HG02884 (cell line): ENCODE measurements around the gene CYGB.

ENCODE experiments used
- ATAC-seq: cut with Tn5 transposase; IDR thresholded peaks from one replicate; pipeline ENCODE4 v1.9.1; 2021; ENCODE audit warnings: mild to moderate bottlenecking, moderate library complexity; ENCODE audit not compliant: unreplicated experiment

The CYGB gene

DNA sequence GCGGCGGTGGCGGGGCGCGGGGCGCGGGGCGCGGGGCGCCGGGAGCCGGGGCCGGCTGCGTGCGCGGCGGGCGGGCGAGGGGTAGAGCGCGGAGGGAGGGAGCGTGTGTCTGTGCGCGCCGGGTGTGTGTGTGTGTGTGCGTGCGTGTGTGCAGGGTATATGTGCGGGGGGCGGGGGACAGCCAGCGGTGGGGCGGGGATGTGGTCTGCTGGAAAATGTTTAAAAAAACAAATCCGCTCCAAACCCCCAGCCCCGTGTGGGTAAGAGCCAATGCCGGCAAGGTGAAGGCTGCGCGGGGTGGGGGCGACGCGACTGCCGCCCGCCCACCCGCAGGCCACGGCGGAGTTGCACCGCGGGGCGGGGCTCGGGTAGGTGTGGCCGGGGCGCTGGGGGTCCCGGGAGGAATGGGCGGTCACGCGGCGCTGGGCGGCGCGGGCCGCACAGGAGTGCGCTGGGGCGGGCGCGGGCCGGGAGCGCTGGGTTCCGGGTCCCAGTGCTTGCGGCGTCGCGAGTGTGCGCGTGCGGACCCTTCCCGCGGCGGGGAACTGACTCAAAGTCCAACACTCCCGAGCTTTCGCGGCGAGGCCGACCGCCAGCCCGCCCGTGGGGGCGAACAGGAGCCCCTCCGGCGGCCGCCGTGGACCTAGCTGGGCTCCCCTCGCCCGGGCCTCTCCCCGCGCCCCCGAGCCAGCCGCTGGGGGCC, at the start of gene CYGB:
Gene CYGB (minus strand): TSS at position 132 of the 703 bp plus-strand sequence. CDS start 167 bp downstream, outside the sequence.
- ATAC-seq: no peak

DNA sequence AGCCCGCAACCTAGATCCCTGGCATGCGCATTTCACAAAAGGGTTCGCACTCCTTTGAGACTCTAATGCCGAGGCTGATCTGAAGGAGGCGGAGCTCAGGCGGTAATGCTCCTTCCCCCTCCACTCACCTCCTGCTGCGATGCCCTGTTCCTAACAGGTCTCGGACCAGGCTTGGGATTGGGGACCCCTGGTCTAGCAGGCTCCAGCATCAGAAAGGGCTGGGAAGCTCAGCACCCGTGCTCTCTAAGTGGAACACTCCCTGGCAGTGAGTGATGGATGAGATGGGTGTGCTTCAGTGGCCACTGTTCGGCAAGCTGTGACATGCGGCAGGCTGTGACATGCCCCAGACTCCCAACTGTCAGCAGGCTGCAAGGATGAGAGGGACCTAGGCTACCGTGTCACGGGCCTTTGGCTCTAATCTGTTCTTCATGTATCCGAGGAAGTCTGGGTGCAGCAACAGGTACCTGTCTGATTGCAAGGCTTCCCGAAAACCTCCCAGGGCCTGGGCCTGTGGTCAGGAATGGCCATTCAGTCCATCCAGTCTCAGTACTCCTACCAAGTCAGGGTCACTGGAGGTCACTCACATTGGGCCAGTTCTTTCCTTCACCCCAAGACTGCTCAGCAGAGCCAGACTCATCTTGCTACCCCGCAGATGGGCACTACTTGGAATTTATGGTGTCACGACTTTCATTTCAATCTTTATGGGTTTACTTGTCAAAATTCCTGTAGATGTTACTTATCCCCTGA, 49.4 kb upstream of the CYGB start:
- no peak for ATAC-seq

DNA sequence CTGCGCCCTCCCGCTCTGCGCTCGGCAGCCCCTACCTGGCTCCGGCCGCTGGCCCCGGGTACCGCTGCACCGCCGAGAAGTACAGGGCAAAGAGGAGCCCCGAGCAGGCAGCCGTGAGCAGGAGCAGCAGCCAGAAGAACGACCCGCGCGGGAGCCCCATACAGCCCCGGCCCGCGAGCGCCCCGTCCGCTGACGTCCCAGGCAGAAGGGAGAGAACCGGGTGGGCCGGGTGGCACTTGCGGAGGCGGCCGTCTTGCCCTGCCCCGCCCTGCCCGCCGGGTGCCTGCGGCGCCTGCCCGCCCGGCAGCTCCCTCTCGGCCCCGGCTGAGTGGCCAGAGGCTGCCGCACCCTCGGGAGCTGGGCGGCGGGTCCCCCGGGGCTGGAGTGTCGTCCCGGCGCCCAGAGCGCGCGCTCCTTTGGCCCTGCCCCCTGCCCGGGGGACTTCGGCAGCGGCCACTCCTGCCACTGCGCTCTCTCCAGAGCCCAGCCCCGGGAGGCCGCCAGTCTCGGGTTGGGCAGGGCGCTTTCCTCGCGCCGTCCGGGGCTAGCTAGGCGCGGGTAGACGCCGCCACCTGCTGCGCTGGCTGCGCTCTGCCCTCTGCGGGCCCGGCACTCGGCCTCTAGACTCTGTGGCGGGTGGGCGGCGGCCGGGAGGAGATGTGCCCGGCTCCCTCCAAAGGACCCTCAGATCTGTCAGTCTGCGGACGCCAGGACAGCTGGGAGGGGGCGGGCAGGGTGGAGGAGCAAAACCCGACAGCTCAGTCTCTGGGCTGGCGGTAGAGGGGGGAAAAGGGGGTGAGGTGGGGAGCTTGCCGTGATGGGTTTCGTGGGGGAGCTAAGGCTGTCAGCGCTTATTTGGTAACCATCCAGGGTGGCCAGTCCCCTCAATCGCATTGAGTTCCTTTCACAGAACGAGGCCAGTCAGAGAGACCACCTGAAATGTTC, 48.4 kb upstream of the CYGB start, which contains the start of gene ST6GALNAC2:
Gene ST6GALNAC2 (minus strand): TSS at position 212 of the 945 bp plus-strand sequence. CDS start 52 bp downstream, at position 160.
- ATAC-seq: no peak

DNA sequence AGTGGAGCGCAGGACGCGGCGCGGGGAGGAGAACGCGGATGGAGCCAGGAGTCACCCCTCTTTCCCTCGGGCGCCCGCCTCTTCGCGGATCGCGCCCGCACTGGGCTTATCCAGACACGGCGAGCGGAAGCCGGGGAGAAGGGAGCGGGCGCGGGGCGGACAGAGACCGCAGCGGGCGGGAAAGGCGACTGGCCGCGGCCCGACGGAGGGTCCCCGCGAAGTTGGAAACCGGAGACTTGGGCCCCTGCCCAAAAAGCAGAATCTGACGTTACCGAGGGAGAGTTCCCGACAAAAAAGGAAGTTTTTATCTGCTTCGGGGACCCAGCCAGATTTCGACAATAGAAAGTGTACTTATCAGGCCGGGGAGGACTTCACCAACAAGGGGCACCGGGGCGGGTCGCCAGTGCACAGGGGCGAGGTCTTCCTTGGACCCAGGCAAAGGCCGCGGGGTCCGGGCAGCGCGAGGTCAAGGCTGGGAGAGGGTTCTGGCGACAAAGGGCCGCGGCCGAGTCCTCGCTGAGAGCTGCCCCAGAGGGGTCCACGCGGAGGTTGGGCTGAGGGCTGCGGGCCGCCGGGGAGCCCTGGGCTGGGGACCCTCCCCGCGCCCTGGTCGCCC, 47.6 kb upstream of the CYGB start:
- ATAC-seq: no peak

DNA sequence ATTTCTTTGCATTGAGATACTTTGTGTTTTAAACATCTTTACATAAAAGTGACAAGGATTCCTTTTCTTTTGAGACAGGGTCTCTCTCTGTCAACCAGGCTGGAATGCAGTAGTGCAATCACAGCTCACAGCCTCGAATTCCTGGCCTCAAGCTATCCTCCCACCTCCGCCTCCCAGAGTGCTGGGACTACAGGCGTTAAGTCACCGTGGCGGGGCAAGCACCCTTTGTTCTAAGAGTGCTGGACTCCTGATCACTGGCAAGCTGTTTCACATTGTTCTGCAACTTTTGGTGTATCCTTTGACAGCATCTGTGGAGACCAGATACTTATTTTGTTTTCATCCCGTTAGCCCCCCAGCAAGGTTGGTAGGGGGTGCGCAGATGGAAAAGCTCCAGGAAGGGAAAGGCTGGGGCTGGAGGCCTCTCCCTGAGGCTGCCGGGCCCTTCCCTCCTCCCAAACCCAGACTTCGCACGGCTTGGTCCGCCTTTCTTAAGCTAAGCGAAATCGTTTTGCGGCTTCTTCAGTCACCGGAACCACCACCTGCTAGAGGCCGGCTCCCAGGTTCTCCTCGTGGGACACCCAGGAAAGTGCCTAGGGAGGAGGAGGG, 47.0 kb upstream of the CYGB start:
- no peak for ATAC-seq

DNA sequence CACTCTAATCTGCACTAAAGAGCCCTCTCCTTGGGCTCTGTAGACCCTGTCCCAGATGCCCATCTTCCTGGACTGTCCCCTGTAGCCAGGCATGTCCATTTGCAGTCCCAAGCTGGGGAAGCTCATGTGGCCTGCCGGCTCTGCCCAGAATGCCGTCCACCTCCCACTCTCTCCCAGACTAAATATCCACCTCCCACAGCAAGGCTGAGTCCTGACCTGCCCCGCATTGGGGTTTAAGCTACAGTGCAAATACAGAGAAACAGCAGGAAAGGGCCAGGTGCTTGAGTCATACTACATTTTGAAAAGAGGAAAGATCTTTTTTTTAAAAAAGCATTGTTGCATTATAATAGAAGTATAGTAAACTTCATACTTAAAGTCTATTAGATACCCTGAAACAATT, 45.2 kb upstream of the CYGB start:
- no peak for ATAC-seq

DNA sequence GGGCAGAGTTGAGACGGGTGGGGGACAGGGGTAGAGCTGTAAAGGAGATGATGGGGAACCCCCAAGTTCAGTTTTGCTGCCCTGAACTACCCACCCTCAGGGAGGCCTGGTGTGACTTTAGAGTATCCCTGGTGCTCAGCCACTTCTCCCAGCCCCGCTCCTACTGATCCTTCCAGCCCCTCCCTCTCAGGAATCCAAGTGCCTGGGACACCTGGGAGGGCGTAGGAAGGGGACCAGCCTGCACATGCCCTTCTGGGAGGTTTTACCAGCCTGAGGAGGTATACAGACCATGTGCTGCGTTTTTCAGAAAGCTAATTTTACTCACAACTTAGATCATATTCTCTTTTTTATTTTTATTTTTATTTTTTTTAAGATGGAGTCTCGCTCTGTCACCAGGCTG, 44.0 kb upstream of the CYGB start:
- ATAC-seq: no peak

DNA sequence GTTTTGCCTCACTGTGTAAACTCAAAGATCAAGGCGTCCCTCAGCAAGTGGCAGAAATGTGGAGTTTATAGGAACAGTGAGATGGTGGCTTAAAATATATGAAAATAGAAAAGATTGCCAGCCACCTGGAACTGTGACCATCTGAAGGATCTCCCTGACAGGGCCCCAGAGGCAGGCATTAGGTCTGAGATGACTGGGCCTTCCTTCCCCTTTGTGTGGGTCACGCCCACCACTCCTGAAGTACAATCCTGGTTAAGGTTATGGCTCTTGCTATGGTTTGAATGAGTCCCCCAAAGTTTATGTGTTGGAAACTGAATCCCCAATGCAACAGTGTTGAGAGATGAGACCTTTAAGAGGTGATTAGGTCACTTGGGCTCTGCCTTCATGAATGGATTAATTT, 41.8 kb upstream of the CYGB start:
- no peak for ATAC-seq

DNA sequence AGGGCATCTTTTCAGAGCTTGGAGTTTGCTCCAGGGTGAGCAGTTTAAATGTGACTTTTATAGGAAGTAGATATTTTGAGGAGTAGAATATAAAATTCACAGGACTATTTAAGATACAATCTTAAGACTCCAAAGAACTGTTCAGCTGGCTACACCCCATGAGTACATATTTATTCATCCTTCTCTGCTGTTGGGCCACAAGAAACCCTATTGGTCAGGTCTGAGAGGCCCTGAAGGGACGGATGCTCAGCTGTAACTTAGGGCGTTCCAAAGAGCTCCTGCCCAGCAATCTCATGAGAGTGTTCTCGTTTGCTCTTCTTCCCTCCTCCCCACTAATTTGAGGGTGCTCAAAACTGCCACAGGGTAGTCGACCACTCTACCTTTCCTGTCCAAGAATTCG, 40.9 kb upstream of the CYGB start:
- ATAC-seq: no peak

DNA sequence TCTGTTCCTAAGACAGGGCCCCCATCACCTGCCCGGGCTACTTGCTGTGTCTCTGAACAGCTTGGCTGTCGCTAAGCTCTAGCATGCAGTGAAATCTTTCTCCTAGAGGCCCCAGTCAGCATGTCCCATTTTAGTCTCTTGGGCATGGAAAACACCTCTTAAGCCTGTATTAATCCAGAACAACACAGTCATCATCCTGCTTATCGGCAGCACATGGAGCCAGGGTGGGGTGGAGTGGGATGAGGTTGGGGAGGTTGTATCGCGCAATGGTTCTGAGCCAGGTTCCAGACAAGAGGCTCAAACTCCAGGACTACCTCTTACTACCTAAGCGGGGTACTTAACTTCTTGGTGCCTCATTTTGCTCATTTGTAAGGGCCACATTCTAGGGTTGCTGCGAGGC, 40.4 kb upstream of the CYGB start:
- no peak for ATAC-seq

DNA sequence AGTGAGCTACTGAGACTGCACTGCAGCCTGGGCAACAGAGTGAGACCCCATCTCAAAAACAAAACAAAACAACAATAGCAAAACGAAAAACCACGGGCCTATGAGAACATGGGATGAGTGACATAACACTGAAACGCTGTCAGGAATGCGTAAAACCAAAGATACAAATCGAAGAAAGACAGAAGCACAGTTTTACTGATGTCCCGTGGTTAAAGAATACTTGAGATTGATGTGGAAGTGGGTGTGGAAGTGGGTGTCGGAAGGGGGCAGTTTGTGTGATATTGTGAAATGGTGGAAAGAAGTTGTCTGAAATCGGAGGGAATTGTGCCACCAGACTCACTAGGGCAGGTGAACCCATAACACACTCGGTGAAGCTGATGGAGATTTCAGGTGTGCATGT, 38.7 kb upstream of the CYGB start:
- no peak for ATAC-seq

DNA sequence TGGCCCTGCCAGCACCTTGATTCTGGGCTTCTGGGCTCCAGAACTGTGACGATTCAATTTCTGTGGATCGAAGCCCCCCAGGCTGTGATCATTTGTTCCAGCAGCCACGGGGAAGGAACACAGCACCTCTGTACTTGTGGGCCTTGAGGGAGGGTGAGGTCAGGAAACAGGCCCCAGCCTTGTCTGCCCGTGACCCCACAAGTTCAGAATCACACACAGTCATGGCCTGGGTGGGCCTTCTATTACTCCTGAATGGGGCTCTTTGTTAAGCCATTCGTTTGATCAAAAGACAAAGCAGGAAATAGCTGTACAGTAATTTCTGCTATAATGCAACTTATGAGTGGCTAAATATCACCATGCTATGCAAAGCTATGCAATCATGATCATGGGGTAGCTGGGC, 38.1 kb upstream of the CYGB start:
- no peak for ATAC-seq

DNA sequence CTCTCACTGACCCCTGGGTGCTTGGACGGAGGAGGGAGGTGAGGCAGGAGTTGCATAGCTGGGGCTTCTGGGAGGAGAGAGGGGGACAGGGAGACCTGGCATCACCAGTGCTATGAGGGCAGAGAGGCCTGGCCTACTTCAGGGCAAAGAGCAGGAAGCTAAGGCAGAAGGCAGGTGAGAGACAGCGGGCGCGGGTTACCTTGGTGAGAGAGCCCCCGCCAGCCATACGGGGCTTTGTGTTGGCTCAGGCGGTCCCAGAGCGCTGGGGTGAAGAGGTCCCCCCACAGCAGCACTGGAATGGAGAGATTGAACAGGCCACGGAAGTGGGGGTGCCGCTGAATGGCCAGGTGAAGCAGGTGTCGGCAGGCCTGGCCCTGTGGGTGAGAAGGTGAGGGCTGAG, 36.7 kb upstream of the CYGB start:
- no peak for ATAC-seq

DNA sequence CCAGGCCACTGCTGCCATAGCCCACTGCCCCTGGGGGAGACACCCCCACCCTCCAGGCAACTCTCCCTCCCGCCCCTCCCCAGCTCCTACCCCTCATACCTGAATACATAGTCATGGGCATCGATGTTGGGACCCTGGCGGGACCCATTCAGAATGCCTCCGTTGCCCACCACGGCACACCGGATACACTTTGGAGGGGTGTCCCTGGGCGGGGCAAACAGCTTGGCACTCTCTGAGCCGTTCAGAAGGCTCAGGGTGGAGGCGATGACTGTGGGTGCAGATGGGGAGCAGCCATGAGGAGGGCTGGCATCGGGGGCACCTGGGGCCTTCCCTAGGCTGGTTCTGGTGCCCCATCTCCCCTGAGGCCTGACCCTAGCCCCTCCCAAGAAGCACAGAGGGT, 35.6 kb upstream of the CYGB start:
- no peak for ATAC-seq

DNA sequence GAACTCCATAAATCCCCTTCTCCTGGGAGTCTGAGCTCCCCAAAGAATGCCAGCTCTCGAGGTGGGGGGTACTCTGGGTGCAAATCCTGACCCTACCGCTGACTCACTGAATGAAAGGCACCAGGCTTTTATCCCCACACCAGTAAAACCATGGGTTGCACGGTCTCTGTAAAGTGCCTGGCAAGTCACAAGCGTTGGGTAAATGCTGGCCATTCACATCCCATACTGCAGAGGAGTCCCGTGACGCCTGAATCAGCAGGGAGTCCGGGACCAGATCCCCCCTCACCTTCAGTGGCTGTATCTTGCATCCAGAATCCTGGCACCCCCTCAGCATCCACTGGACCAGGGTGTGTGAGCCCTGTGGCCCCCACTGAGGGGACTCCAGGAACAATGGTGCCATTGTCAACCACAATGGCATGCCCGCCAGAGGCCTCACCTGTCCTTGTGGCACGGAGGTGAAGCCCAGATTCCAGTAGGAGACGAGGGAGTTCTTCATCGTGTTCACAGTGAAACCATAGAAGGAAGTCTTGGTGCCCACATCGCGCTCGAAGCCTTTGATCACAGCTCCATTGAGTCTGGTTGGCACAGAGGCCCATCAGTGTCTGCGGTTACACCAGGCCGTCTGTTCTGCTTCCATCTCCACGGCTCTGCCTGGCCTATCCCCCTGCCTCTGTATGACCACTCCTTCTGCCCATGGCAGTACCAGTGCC, 34.8 kb upstream of the CYGB start:
- no peak for ATAC-seq

DNA sequence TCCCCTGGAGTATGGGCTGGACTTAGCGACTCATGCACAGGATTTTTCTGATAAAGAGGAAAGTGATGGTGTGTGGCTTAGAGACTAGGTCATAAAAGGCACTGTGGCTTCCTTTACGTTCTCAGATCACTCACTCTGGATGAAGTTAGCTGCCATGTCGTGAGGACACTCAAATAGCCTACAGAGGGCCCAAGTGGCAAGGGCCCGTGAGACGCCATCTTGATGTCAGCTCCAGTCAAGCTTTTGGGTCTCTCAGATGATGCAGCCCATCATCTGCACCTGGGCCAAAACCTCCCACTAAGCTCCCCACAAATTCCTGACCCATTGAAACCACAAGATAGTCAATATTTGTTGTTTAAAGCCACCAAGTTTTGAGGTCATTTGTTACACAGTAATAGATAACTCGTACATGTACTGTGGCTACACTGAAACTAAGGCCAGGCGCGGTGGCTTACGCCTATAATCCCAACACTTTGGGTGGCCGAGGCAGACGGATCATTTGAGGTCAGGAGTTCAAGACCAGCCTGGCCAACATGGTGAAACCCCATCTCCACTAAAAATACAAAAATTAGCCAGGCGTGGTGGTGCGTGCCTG, 33.5 kb upstream of the CYGB start:
- no peak for ATAC-seq

DNA sequence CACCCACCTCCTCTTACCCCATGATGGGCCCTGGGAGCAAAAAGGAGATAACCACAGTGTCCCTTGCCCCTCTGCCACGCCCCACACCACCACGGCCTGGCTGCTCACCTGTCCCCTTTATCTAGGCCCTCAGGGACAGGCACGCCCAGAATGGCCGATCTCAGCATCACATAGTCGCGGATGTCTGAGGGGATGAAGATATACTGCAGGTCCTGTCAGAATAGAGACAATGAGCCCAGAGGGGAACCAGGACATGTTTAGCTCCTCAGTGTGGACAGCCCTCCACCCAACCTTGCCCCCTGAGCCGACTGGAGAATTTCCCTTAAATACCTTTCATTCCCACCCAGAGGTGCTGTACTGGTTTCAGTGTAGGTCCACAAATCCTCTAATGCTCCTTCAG, 32.9 kb upstream of the CYGB start:
- no peak for ATAC-seq

DNA sequence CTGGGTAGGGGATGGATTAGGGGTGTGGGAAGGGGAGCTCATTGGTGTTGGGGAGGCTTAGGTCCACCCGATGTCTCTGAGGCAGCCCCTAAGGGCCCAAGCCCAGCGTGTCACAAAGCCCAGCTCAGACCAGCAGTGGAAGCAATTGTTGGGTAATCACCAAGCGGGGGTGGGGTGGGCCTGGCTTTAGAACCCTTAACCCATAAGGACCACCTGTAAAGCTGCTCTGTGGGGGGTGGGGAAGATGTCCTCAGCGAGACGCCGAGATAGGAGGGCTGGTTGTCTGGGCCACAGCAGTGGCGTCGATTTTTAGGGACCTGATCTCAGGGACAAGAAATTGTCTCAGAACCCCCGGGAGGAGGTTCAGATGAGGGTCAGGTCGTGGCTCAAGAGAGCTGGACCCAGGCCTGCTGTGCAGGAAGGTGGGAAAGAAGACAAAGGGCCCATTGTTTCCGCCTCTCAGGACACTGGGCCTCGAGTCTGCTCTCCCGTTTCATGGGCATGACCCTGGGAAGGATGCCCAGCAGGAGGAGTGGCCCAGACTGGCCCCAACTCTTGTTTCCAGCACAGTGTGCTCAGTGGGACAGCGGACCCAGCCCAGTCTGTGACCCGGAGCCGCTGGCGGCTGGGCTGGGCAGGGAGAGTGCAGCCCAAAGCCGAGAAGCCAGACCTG, 32.2 kb upstream of the CYGB start:
- no peak for ATAC-seq

DNA sequence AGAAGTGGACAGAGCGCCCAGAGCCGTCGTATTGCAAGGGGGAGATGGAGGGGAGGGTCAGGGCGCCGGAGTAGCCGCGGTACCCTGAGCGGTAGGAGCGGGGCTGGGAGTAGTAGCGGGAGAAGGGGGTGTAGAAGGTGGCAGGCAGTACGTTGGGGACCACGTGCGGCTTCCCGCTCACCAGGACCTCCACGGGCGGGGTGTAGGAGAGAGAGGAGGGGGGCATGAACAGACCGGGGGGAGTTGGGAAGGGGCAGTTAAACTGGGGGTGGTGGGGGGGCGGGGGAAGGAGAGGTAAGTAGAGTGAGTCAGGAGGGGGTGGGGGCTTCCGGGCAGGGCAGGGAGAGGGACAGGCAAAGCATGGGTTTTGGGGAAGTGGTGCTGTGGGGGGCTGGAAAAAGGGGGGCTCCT, 31.3 kb upstream of the CYGB start:
- no peak for ATAC-seq
